EL (cell line): ENCODE measurements around the gene CASQ1.

Experiments used
- DNase-seq: peaks from one replicate; pipeline ENCODE4 v3.0.0-alpha.2; 2016

CASQ1 gene

GRCh38 chr1:160168609-160169369 is 21.6 kb upstream of the CASQ1 start:
- no peak for DNase-seq

- no peak for DNase-seq
Observed at GRCh38 chr1:160169553-160170399, 20.6 kb upstream of the CASQ1 start.

- peak; percentile 60 for DNase-seq
Observed at GRCh38 chr1:160171354-160171753, 19.0 kb upstream of the CASQ1 start.

GRCh38 chr1:160171980-160172379 is 18.4 kb upstream of the CASQ1 start:
- no peak for DNase-seq

GRCh38 chr1:160177231-160177630 is 13.1 kb upstream of the CASQ1 start:
- DNase-seq = no peak

- no peak for DNase-seq
Observed at GRCh38 chr1:160177667-160178066, 12.7 kb upstream of the CASQ1 start.

GRCh38 chr1:160178731-160179130 is 11.6 kb upstream of the CASQ1 start:
- DNase-seq = no peak

GRCh38 chr1:160179336-160179735 is 11.0 kb upstream of the CASQ1 start:
- no peak for DNase-seq

GRCh38 chr1:160186246-160186645 is 4.1 kb upstream of the CASQ1 start:
- DNase-seq = no peak

- DNase-seq = no peak
Observed at GRCh38 chr1:160186729-160187128, 3.6 kb upstream of the CASQ1 start.

GRCh38 chr1:160187407-160187806 is 3.0 kb upstream of the CASQ1 start:
- no peak for DNase-seq

- DNase-seq = no peak
Observed at GRCh38 chr1:160188341-160188740, 2.0 kb upstream of the CASQ1 start.

GRCh38 chr1:160191756-160192155 is 1.4 kb downstream of the CASQ1 start:
- DNase-seq = no peak

GRCh38 chr1:160192234-160192633 is 1.9 kb downstream of the CASQ1 start:
- DNase-seq = peak; percentile 44

- DNase-seq = peak; percentile 86
Observed at GRCh38 chr1:160193091-160193819, 2.9 kb downstream of the CASQ1 start.

GRCh38 chr1:160193832-160194736 is 3.7 kb downstream of the CASQ1 start:
- DNase-seq = no peak

GRCh38 chr1:160194737-160195059 is 4.3 kb downstream of the CASQ1 start:
- no peak for DNase-seq

GRCh38 chr1:160196143-160196542 is 5.8 kb downstream of the CASQ1 start:
- no peak for DNase-seq

GRCh38 chr1:160197231-160197630 is 6.9 kb downstream of the CASQ1 start:
- DNase-seq = no peak

GRCh38 chr1:160200786-160201185 is 10.4 kb downstream of the CASQ1 start:
- no peak for DNase-seq

GRCh38 chr1:160204526-160205241 is 14.3 kb downstream of the CASQ1 start:
- no peak for DNase-seq
